ENCODE measurements around the gene CXorf38.

DNA sequence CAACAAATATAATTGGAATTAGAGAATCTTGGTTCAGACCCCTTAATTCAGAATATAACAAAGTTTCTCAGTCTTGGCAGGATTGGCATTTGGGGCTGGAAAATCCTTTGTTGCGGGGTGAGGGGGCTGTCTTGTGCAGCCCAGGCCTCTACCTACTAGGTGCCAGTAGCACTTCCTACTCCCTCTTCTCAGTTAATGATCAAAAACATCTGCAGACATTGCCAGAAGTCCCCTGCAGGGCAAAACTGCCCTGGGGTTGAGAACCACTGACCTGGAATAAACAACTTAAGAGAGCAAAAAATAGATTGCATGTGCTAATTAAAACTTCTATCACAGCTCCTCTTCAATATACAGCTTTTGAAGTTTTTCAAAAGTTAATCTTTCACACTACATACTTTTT lies 36.7 kb upstream of the CXorf38 start:
- no peak for TF ChIP-seq EZH2 (IDR thresholded peaks at IDR 0.05; ENCODE audit: borderline replicate concordance)
- TF ChIP-seq, protein P1, sequence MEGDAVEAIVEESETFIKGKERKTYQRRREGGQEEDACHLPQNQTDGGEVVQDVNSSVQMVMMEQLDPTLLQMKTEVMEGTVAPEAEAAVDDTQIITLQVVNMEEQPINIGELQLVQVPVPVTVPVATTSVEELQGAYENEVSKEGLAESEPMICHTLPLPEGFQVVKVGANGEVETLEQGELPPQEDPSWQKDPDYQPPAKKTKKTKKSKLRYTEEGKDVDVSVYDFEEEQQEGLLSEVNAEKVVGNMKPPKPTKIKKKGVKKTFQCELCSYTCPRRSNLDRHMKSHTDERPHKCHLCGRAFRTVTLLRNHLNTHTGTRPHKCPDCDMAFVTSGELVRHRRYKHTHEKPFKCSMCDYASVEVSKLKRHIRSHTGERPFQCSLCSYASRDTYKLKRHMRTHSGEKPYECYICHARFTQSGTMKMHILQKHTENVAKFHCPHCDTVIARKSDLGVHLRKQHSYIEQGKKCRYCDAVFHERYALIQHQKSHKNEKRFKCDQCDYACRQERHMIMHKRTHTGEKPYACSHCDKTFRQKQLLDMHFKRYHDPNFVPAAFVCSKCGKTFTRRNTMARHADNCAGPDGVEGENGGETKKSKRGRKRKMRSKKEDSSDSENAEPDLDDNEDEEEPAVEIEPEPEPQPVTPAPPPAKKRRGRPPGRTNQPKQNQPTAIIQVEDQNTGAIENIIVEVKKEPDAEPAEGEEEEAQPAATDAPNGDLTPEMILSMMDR (IDR thresholded peaks at IDR 0.05; ENCODE audit: poor library complexity) = no peak
